SK-N-SH treated with all-trans-retinoic acid at 6 μM for 48 hours (cell line): ENCODE data around the gene OSBPL5.

Source experiments
- ATAC-seq: fragments of 200-7000 bp; cut with Tn5 transposase; 3 replicates; pipeline ENCODE4 v1.9.1; 2020; ENCODE audit warnings: mild to moderate bottlenecking, moderate library complexity
- ARNTL ChIP-seq: fragments of 450-650 bp; formaldehyde crosslinking; IDR thresholded peaks from 2 replicates; pipeline ENCODE4 v1.5.0; 2020; ENCODE audit warnings: low read depth, mild to moderate bottlenecking, moderate library complexity, borderline replicate concordance
- CREB5 ChIP-seq: fragments of 250-450 bp; sonication (Bioruptor Pico); IDR thresholded peaks from 2 replicates; pipeline ENCODE4 v1.5.1; 2020; ENCODE audit warnings: low read depth, mild to moderate bottlenecking, moderate library complexity
- CSDC2 ChIP-seq: fragments of 250-450 bp; sonication (Bioruptor Pico); IDR thresholded peaks from 2 replicates; pipeline ENCODE4 v1.5.0; 2020; ENCODE audit warnings: mild to moderate bottlenecking, moderate library complexity
- CSRNP3 ChIP-seq: fragments of 250-450 bp; sonication (Bioruptor Pico); IDR thresholded peaks from 2 replicates; pipeline ENCODE4 v1.5.1; 2021; ENCODE audit warnings: mild to moderate bottlenecking, moderate library complexity
- GLIS3 ChIP-seq: fragments of 250-450 bp; sonication (Bioruptor Pico); IDR thresholded peaks from 2 replicates; pipeline ENCODE4 v1.5.0; 2020; ENCODE audit warnings: mild to moderate bottlenecking, moderate library complexity
- ISL1 ChIP-seq: fragments of 250-450 bp; sonication (Bioruptor Pico); IDR thresholded peaks from 2 replicates; pipeline ENCODE4 v2.1.2; 2022; ENCODE audit warnings: mild to moderate bottlenecking, moderate library complexity
- OSR1 ChIP-seq: fragments of 250-450 bp; sonication (Bioruptor Pico); IDR thresholded peaks from 2 replicates; pipeline ENCODE4 v1.8.0; 2022; ENCODE audit warnings: moderate library complexity, mild to moderate bottlenecking, inconsistent platforms
- PATZ1 ChIP-seq: fragments of 250-450 bp; sonication (Bioruptor Pico); IDR thresholded peaks from 2 replicates; pipeline ENCODE4 v1.8.0; 2020; ENCODE audit warnings: mild to moderate bottlenecking, moderate library complexity, borderline replicate concordance
- RARB ChIP-seq: fragments of 250-450 bp; sonication (Bioruptor Pico); IDR thresholded peaks from 2 replicates; pipeline ENCODE4 v1.8.0; 2021; ENCODE audit warnings: mild to moderate bottlenecking, moderate library complexity
- SNAI2 ChIP-seq: fragments of 250-450 bp; sonication (Bioruptor Pico); IDR thresholded peaks from 2 replicates; pipeline ENCODE4 v1.5.0; 2020; ENCODE audit warnings: mild to moderate bottlenecking, moderate library complexity
- TCF4 ChIP-seq: fragments of 250-450 bp; sonication (Bioruptor Pico); IDR thresholded peaks from 2 replicates; pipeline ENCODE4 v1.8.0; 2021; ENCODE audit warnings: mild to moderate bottlenecking, moderate library complexity, borderline replicate concordance
- TSHZ2 ChIP-seq: fragments of 250-450 bp; sonication (Bioruptor Pico); IDR thresholded peaks from 2 replicates; pipeline ENCODE4 v1.5.0; 2020; ENCODE audit warnings: mild to moderate bottlenecking, moderate library complexity
- ZC3H10 ChIP-seq: fragments of 250-450 bp; sonication (Bioruptor Pico); IDR thresholded peaks from 2 replicates; pipeline ENCODE4 v1.5.1; 2021; ENCODE audit warnings: mild to moderate bottlenecking, moderate library complexity
- ZFP3 ChIP-seq: fragments of 250-450 bp; sonication (Bioruptor Pico); IDR thresholded peaks from 2 replicates; pipeline ENCODE4 v1.5.0; 2020; ENCODE audit warnings: mild to moderate bottlenecking, moderate library complexity
- ZFP30 ChIP-seq: fragments of 450-650 bp; formaldehyde crosslinking; IDR thresholded peaks from 2 replicates; pipeline ENCODE4 v1.5.0; 2022; ENCODE audit warnings: mild to moderate bottlenecking, moderate library complexity
- ZNF70 ChIP-seq: fragments of 450-650 bp; formaldehyde crosslinking; IDR thresholded peaks from 2 replicates; pipeline ENCODE4 v1.5.0; 2020; ENCODE audit warnings: mild to moderate bottlenecking, moderate library complexity
- ZNF8 ChIP-seq: fragments of 450-650 bp; formaldehyde crosslinking; IDR thresholded peaks from 2 replicates; pipeline ENCODE4 v1.5.0; 2020; ENCODE audit warnings: mild to moderate bottlenecking, moderate library complexity

OSBPL5 gene

GRCh38 chr11:3152471-3153110, 12.5 kb downstream of the OSBPL5 start (continued):
- TF ChIP-seq CREB5 (CRISPR knock-in tag): no peak

GRCh38 chr11:3150726-3151125, 14.4 kb downstream of the OSBPL5 start:
- no peak for ATAC-seq
- TF ChIP-seq PATZ1 (CRISPR knock-in tag) (no peak), TCF4 (CRISPR knock-in tag) (no peak), ZFP3 (CRISPR knock-in tag) (no peak), ARNTL (no peak), SNAI2 (CRISPR knock-in tag) (no peak), TSHZ2 (no peak), ZNF8 (CRISPR knock-in tag) (no peak)

GRCh38 chr11:3149852-3150188, 15.3 kb downstream of the OSBPL5 start:
- ATAC-seq: no peak; the same call in 2 of the 3 replicates
- TF ChIP-seq ISL1 (no peak), GLIS3 (CRISPR knock-in tag) (no peak), ZFP3 (CRISPR knock-in tag) (no peak), CREB5 (CRISPR knock-in tag) (no peak), ZC3H10 (no peak), TSHZ2 (no peak), RARB (no peak), ZNF70 (CRISPR knock-in tag) (no peak), ARNTL (no peak), PATZ1 (CRISPR knock-in tag) (no peak), ZFP30 (no peak), CSDC2 (CRISPR knock-in tag) (no peak), CSRNP3 (CRISPR knock-in tag) (no peak), TCF4 (CRISPR knock-in tag) (no peak), OSR1 (no peak), ZNF8 (CRISPR knock-in tag) (no peak)
